K562 (cell line): Measurements from ENCODE around the gene TTC31. TPM values are rescaled to one million over a fixed set of nuclear protein-coding genes. Genes with fewer than 3 reads are reported as not detected.

Source experiments
- CBFB ChIP-seq: sonication (generic); formaldehyde crosslinking; IDR thresholded peaks from 2 replicates; pipeline ENCODE4 v1.4.0; 2020; ENCODE audit warnings: mild to moderate bottlenecking, missing genetic modification reagents
- CCAR2 ChIP-seq: fragments of 200-400 bp; formaldehyde crosslinking; IDR thresholded peaks from 2 replicates; pipeline ENCODE4 v1.6.1; 2017; ENCODE audit warnings: mild to moderate bottlenecking, low read depth, low read length
- HDAC2 ChIP-seq: fragments of 450-650 bp; IDR thresholded peaks from 2 replicates; pipeline ENCODE4 v1.6.1; 2016; ENCODE audit warnings: mild to moderate bottlenecking
- HMG20A ChIP-seq: fragments of 450-650 bp; formaldehyde crosslinking; conservative IDR thresholded peaks from 2 replicates; pipeline ENCODE4 v1.4.0; 2020; ENCODE audit warnings: mild to moderate bottlenecking, mixed read lengths
- LARP7 ChIP-seq: fragments of 450-650 bp; IDR thresholded peaks from 2 replicates; pipeline ENCODE4 v1.6.1; 2016
- MEF2A ChIP-seq: IDR thresholded peaks from 2 replicates; pipeline ENCODE4 v1.6.1; 2011; ENCODE audit warnings: low read depth, mild to moderate bottlenecking, low read length, moderate library complexity; ENCODE audit not compliant: control insufficient read depth
- MIER1 ChIP-seq: fragments of 450-650 bp; IDR thresholded peaks from 2 replicates; pipeline ENCODE4 v1.6.1; 2016; ENCODE audit warnings: antibody characterized with exemption, mild to moderate bottlenecking, low read depth
- NFIC ChIP-seq: fragments of 450-650 bp; IDR thresholded peaks from 2 replicates; pipeline ENCODE4 v1.6.1; 2017; ENCODE audit warnings: mild to moderate bottlenecking, inconsistent platforms
- NR2C2 ChIP-seq, 2 experiments: fragments of 200-800 bp in 1 of 2; sonication (Bioruptor generic) in 1 of 2; sonication (generic) in 1 of 2; formaldehyde crosslinking in 1 of 2; IDR thresholded peaks; 2 replicates each; pipeline versions ENCODE4 v1.6.1 to v1.8.0; 2016 to 2022; ENCODE audit warnings: mild to moderate bottlenecking in 1 of 2, missing compliant biosample characterization in 1 of 2, missing genetic modification characterization in 1 of 2, missing genetic modification reagents in 1 of 2
- NR4A1 ChIP-seq, 2 experiments: fragments of 250-450 bp in 1 of 2; fragments of 450-650 bp in 1 of 2; sonication (Bioruptor Pico) in 1 of 2; IDR thresholded peaks; 2 replicates each; pipeline versions ENCODE4 v1.4.0 to v1.6.1; 2016 to 2020; ENCODE audit warnings: mild to moderate bottlenecking in 2 of 2, missing compliant biosample characterization in 1 of 2, missing genetic modification characterization in 1 of 2, moderate library complexity in 1 of 2
- RCOR1 ChIP-seq, 2 experiments: IDR thresholded peaks; 2 replicates each; pipeline ENCODE4 v1.6.1; 2012; ENCODE audit warnings: low read depth in 2 of 2, low read length in 2 of 2, borderline replicate concordance in 1 of 2, improper control_type of control experiment in 1 of 2
- SAFB2 ChIP-seq: fragments of 200-400 bp; formaldehyde crosslinking; IDR thresholded peaks from 2 replicates; pipeline ENCODE4 v1.6.1; 2018; ENCODE audit warnings: borderline replicate concordance, low read length, low read depth, moderate library complexity; ENCODE audit not compliant: severe bottlenecking
- SMAD3 ChIP-seq: fragments of 450-650 bp; formaldehyde crosslinking; conservative IDR thresholded peaks from 2 replicates; pipeline ENCODE4 v1.4.0; 2020; ENCODE audit warnings: mild to moderate bottlenecking
- TRIM24 ChIP-seq, 2 experiments: fragments of 450-650 bp; IDR thresholded peaks; 2 replicates each; pipeline ENCODE4 v1.6.1; 2016
- ZC3H11A ChIP-seq: IDR thresholded peaks from 2 replicates; pipeline ENCODE4 v1.6.1; 2012; ENCODE audit warnings: low read depth, low read length, improper control_type of control experiment
- ZNF133 ChIP-seq: fragments of 250-450 bp; sonication (Bioruptor Pico); IDR thresholded peaks from 2 replicates; pipeline ENCODE4 v1.4.0; 2020; ENCODE audit warnings: mild to moderate bottlenecking
- ZNF57 ChIP-seq: fragments of 450-650 bp; formaldehyde crosslinking; IDR thresholded peaks from 2 replicates; pipeline ENCODE4 v1.4.0; 2020; ENCODE audit warnings: mild to moderate bottlenecking, moderate library complexity
- ZNF79 ChIP-seq: fragments of 250-450 bp; sonication (Bioruptor Pico); IDR thresholded peaks from 2 replicates; pipeline ENCODE4 v1.4.0; 2020; ENCODE audit warnings: low read depth, mild to moderate bottlenecking, moderate library complexity
- polyA plus RNA-seq, 8 experiments: library from polyadenylated mRNA; depleted of rRNA in 4 of 8; stranded (reverse) in 5 of 8; unstranded in 3 of 8; fragments of >200 nt; fragmentation: Nextera tagmentation in 2 of 8; fragmentation: Illumina TruSeq in 1 of 8; extraction: Ambion mirVana in 2 of 8; extraction: Trizol in 1 of 8; gene quantifications; 2 replicates each; pipeline versions ENCODE4 v1.2.1 to v1.2.3, GENCODE V29; 2011 to 2014; ENCODE audit warnings: inconsistent platforms in 1 of 8, missing spikeins in 1 of 8
- total RNA-seq, 7 experiments: library from RNA; depleted of rRNA in 6 of 7; stranded (reverse); fragments of >200 nt in 6 of 7; fragmentation: Illumina TruSeq in 2 of 7; extraction: Trizol in 2 of 7; gene quantifications; 2 replicates each; pipeline versions ENCODE4 v1.2.1 to v1.2.3, GENCODE V29; 2011 to 2021; ENCODE audit warnings: low replicate concordance in 1 of 7
- TF ChIP-seq, protein P1 (sequence below): fragments of 450-650 bp; conservative IDR thresholded peaks from 2 replicates; pipeline ENCODE4 v1.6.1; 2016; ENCODE audit warnings: missing genetic modification characterization, low read depth, mild to moderate bottlenecking, control low read depth, missing compliant biosample characterization

TTC31 gene
- total and polyA plus RNA-seq, 9 of the 15 experiments (the other 6 are each of a cell fraction or from before 2014, with no cell fraction given), result 4.7 to 30.5 (median 15.9) TPM

DNA sequence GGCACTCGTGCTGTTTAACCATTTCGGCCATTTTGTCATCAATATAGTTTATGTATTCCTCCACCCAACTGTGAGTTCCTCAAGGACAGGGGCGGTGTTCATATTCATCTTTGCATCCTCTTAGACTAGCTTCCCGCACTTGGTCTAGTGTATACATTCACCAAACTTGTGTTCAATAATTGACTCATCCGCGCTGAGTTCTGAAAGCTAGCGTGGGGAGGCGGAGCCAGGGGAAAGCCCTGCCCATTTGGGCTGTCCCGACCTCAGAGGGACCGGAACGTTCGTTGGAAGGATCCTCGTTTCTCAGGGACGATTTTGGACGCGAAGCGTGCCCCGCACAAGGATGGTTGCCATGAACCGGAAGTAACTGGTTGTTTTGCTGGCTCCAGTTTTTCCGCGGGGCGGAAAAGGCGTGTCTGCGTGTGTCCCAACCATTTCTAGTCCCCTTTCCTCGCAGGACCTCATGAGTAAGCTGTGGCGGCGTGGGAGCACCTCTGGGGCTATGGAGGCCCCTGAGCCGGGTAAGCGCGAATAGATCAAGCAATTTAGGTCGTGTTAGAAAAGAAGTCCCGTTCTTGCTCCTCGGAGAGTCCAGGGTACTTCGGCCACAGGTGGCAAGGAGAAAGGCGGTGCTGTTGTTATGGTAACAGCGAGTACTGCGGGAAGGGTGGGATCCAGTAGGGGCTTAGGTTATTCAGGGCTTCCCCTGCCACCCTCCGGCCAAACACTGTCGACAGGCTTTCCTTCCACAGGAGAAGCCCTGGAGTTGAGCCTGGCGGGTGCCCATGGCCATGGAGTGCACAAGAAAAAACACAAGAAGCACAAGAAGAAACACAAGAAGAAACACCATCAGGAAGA lies 28.0 kb upstream of the TTC31 start, which contains the start of gene INO80B (continued):
- TF ChIP-seq CCAR2 (peak; percentile 93; the same call in 1 of the 2 replicates), HMG20A (CRISPR knock-in tag) (no peak), SMAD3 (CRISPR knock-in tag) (peak; percentile 85), NR2C2 (CRISPR knock-in tag; IDR thresholded peaks at IDR 0.05) (peak; percentile 100), NR2C2 (tag; IDR thresholded peaks at IDR 0.05) (peak; percentile 99), ZNF79 (CRISPR knock-in tag) (no peak), HDAC2 (peak; percentile 93), ZNF133 (CRISPR knock-in tag) (no peak), ZC3H11A (peak; percentile 89), TRIM24 (IDR thresholded peaks at IDR 0.05) (peak in 1 of 2 experiments; percentile 99; a peak in 2 of 4 replicates), NR4A1 (CRISPR knock-in tag; IDR thresholded peaks at IDR 0.05) (no peak), NR4A1 (tag; IDR thresholded peaks at IDR 0.05) (0 out of 2 replicates have a peak, but pooled peaks have one; percentile 30), ZNF57 (no peak), LARP7 (no peak), SAFB2 (no peak), RCOR1 (IDR thresholded peaks at IDR 0.05; ENCODE audit: borderline replicate concordance in 1 of 2, low read depth in 2 of 2, low read length in 2 of 2) (peak in 1 of 2 experiments; percentile 60; a peak in 2 of 4 replicates), NFIC (peak; percentile 57), CBFB (CRISPR knock-in tag) (peak; percentile 54; the same call in 1 of the 2 replicates), MIER1 (no peak), MEF2A (peak; percentile 16; the same call in 1 of the 2 replicates)
- TF ChIP-seq, protein P1, sequence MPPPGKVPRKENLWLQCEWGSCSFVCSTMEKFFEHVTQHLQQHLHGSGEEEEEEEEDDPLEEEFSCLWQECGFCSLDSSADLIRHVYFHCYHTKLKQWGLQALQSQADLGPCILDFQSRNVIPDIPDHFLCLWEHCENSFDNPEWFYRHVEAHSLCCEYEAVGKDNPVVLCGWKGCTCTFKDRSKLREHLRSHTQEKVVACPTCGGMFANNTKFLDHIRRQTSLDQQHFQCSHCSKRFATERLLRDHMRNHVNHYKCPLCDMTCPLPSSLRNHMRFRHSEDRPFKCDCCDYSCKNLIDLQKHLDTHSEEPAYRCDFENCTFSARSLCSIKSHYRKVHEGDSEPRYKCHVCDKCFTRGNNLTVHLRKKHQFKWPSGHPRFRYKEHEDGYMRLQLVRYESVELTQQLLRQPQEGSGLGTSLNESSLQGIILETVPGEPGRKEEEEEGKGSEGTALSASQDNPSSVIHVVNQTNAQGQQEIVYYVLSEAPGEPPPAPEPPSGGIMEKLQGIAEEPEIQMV (tag), result no peak
- TF ChIP-seq, all 486 proteins: peak for 173
